Islet precursor cell (in vitro differentiated cells): ENCODE measurements around the gene TCF25.

Experiments
- DNase-seq: peaks from one replicate; pipeline ENCODE4 v3.0.0-alpha.2; 2018

Gene TCF25

GRCh38 chr16:89949121-89949742 lies 75.8 kb downstream of the TCF25 start:
- peak; percentile 54 for DNase-seq

- no peak for DNase-seq
These were observed 76.4 kb downstream of the TCF25 start for GRCh38 chr16:89949756-89950155.

- no peak for DNase-seq
These were observed 78.1 kb downstream of the TCF25 start for GRCh38 chr16:89951509-89951908.

DNA sequence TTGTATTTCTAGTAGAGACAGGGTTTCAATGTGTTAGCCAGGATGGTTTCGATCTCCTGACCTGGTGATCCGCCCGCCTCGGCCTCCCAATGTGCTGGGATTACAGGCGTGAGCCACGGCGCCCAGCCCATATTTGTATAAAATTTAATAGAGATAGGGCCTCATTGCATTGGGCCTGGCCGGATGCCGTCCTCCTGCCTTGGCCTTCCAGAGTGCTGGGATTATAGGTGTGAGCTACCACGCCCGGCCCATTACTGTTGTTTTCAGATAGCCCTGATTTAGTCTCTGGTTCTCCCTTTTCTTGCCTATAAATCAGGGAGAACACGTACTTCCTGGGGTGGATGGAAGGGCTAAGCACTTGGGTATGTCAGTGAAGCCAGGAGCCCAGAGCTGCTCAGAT lies 78.7 kb downstream of the TCF25 start:
- DNase-seq: no peak

GRCh38 chr16:89952551-89952950 lies 79.2 kb downstream of the TCF25 start:
- DNase-seq: no peak

DNA sequence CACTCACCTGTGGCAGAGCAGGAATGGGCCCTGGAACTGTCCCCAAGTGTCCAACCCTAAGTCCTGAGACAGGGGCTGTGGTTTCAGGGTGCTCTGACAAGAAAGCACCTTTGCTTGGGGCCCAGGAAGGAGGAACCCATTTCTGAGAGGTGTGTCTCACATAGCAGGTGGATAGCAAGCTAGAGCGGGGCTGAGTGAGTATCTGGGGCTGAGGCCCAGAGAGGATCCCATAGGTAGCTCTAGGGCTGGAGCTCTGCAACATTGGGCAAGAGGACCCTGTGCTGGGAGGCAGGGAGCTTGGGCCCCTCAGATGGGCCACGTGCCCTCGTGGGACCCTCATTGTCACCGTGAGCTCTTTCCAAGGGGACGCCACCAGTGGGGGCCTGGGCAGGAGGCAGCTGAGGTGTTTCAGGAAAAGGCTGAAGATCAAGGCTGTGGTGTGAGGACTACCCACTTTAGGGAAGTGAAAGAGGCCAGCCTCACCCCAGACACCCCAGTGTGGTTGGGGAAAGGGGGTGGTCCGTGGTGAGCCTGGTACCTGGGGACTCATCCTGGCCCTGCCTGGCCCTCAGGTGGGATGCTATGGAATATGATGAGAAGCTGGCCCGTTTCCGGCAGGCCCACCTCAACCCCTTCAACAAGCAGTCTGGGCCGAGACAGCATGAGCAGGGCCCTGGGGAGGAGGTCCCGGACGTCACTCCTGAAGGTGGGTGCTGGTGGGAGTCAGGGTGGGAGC lies 80.4 kb downstream of the TCF25 start:
- DNase-seq: no peak

DNA sequence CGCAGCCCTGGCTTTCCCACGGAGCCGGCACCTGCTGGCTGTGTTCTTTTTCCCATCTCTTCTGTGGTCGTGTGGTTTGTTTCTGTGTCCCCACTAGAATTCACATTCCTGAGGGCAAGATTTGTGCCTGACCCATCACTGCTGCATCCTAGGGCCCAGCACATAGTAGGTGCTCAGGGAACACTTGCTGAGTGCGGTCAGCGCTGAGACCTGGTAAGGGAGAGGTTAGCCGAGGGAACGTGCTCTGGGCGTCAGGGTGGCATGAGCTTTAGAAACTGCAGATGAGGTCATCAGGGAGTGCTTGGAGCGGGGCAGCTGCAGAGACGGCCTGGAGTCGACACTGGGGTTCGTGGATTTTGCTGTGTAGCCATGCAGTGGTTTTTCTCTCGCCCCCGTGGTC lies 81.1 kb downstream of the TCF25 start:
- DNase-seq: no peak

DNA sequence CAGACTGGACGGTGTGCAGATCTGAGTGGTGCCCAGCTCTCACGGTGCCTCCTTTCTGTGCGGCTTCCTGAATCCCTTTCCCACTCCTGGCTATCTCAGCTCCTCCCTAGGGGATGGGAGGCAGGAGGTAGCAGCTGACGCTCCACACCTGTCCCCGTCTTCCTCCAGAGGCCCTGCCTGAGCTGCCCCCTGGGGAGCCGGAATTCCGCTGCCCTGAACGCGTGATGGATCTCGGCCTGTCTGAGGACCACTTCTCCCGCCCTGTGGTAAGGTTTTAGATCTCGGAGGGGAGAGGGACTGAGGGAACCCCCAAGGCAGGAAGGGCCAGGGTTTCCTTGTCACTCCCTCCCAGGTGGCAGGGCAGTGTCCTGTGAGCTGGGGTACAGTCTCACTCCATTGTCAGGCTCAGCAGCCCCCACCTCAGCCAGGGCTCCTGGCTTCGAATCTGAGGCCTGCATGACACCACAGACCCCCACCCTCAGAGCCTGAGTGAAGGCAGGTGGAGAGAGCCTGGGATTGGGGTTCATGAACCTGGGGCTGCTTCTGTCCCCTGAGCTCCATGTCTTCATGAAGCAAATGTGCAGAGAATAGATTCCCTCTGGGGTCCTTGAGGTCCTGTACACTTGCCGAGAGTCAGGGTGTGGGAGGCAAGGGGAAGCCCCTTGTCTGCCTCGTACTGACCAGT lies 81.8 kb downstream of the TCF25 start:
- no peak for DNase-seq

- DNase-seq: no peak
These were observed 83.3 kb downstream of the TCF25 start for GRCh38 chr16:89956505-89957215.

- DNase-seq: no peak
These were observed 83.9 kb downstream of the TCF25 start for GRCh38 chr16:89957216-89957785.

DNA sequence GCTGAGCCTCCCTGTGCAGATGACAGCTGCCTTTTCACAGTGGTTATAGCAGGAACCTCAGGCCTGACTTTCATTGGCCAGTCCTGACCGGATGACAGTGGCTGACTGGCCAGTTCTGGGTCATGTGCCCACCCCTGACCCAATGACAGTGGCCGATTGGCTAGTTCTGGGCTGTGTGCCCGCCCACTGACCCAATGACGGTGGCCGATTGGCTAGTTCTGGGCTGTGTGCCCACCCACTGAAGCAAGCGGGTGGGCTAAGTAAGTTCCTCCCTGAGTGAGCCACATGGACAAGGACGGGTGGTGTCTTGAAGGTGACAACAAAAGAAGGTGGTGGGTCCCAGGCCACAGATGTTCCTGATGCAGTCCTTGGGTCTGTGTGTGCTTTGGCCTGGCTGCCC lies 84.7 kb downstream of the TCF25 start:
- peak; percentile 79 for DNase-seq

DNA sequence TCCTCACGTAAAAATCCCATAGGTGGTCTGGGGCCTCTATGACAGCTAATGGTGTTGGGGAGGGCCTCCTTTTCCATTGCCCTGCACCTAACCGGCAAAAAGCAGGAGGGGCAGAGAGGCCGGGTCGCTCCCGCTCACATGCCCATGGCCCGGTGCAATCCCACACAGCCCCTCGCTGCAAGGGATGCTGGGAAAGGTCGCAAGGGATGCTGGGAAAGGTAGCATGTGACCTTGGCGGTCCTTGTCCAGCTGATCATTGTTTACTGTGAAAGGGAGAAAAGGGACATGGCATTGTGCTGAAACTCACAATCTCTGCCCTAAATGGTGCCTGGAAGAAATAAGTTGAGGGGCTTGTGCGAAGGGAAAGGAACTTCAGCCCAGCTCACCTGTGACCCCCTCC lies 85.2 kb downstream of the TCF25 start:
- no peak for DNase-seq

DNA sequence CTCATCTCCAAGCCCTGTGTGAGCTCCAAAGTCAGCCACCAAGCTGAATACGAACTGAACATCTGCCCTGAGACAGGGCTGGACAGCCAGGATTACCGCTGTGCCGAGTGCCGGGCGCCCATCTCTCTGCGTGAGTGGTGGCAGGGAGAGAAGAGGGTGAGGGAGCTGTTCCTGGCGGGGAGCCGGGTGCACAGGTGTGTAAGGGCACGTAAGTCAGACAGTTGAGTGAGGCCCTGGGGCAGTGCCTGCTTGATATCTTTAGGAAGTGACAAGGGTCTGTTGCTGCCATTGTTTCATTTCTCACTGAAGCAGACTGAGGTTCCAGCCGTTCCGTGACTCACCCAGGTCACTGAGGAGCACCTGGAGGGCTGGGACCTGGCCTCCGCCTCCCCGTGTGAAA lies 87.6 kb downstream of the TCF25 start:
- DNase-seq: peak; percentile 51
